ENCODE data around the gene ENTPD3. TPM values are rescaled to one million over a fixed set of nuclear protein-coding genes. Genes with fewer than 3 reads are reported as not detected.
"Not testable (repeated sequence)": the region's sequence is repeated elsewhere in the genome, so short reads cannot be mapped to it uniquely, and the experiment has no call there.

ENTPD3 gene
- total RNA-seq, 2 donors from 2014 or later = not detected

GRCh38 chr3:40437889-40438288 is 50.9 kb downstream of the ENTPD3 start:
- no peaks in the 10 kb centered on the region for H3K27me3 Mint-ChIP-seq
- no peaks in the 10 kb centered on the region for H3K4me1 Mint-ChIP-seq
- H3K27ac Mint-ChIP-seq = no peak overlapping the region
- H3K9me3 Mint-ChIP-seq = no peaks in the 10 kb centered on the region
- H3K4me3 Mint-ChIP-seq = no peak overlapping the region
- no peak for ATAC-seq (replicated peaks)
- H3K36me3 Mint-ChIP-seq (ENCODE audit: low read depth) = no peaks in the 10 kb centered on the region

- no peak overlapping the region for H3K27ac Mint-ChIP-seq
- no peaks in the 10 kb centered on the region for H3K4me1 Mint-ChIP-seq
- no peaks in the 10 kb centered on the region for H3K27me3 Mint-ChIP-seq
- peaks cover 14% of the 10 kb centered on the region for H3K36me3 Mint-ChIP-seq (ENCODE audit: low read depth)
- no peak overlapping the region for H3K4me3 Mint-ChIP-seq
- ATAC-seq (replicated peaks) = no peak
- no peaks in the 10 kb centered on the region for H3K9me3 Mint-ChIP-seq
These were observed 58.1 kb downstream of the ENTPD3 start for GRCh38 chr3:40445062-40445461.

GRCh38 chr3:40445880-40446279 is 58.9 kb downstream of the ENTPD3 start:
- H3K36me3 Mint-ChIP-seq (ENCODE audit: low read depth) = peaks cover 16% of the 10 kb centered on the region
- no peak for ATAC-seq (replicated peaks)
- H3K27me3 Mint-ChIP-seq = no peaks in the 10 kb centered on the region
- no peak overlapping the region for H3K4me3 Mint-ChIP-seq
- no peaks in the 10 kb centered on the region for H3K9me3 Mint-ChIP-seq
- H3K4me1 Mint-ChIP-seq = no peaks in the 10 kb centered on the region
- no peak overlapping the region for H3K27ac Mint-ChIP-seq

- Mint-ChIP-seq H3K36me3 (ENCODE audit: low read depth) (peaks cover 20% of the 10 kb centered on the region), H3K27ac (no peak overlapping the region), H3K9me3 (no peaks in the 10 kb centered on the region)
These were observed 63.5 kb downstream of the ENTPD3 start for GRCh38 chr3:40450438-40450837.

GRCh38 chr3:40451551-40451950 is 64.6 kb downstream of the ENTPD3 start:
- peaks cover 11% of the 10 kb centered on the region for H3K36me3 Mint-ChIP-seq (ENCODE audit: low read depth)
- no peaks in the 10 kb centered on the region for H3K27me3 Mint-ChIP-seq
- H3K27ac Mint-ChIP-seq = peak overlapping the region; percentile 92
- peaks cover 11% of the 10 kb centered on the region for H3K4me1 Mint-ChIP-seq
- ATAC-seq (replicated peaks) = no peak
- H3K4me3 Mint-ChIP-seq = peak overlapping the region; percentile 91
- H3K9me3 Mint-ChIP-seq = no peaks in the 10 kb centered on the region

More at GRCh38 chr3:40450438-40450837, 63.5 kb downstream of the ENTPD3 start:
- Mint-ChIP-seq H3K4me1 (peaks cover 6% of the 10 kb centered on the region), H3K4me3 (no peak overlapping the region), H3K27me3 (no peaks in the 10 kb centered on the region)
- ATAC-seq (replicated peaks) = no peak

- Mint-ChIP-seq H3K27me3 (no peaks in the 10 kb centered on the region), H3K4me1 (peaks cover 11% of the 10 kb centered on the region), H3K27ac (peak overlapping the region; percentile 92), H3K4me3 (peak overlapping the region; percentile 91), H3K36me3 (ENCODE audit: low read depth) (peaks cover 16% of the 10 kb centered on the region), H3K9me3 (no peaks in the 10 kb centered on the region)
- no peak for ATAC-seq (replicated peaks)
These were observed 65.1 kb downstream of the ENTPD3 start for GRCh38 chr3:40452057-40452456.

- Mint-ChIP-seq H3K36me3 (ENCODE audit: low read depth) (peaks cover 19% of the 10 kb centered on the region), H3K4me3 (peak overlapping the region; percentile 91), H3K4me1 (peaks cover 11% of the 10 kb centered on the region), H3K9me3 (no peaks in the 10 kb centered on the region), H3K27ac (peak overlapping the region; percentile 92), H3K27me3 (no peaks in the 10 kb centered on the region)
- no peak for ATAC-seq (replicated peaks)
These were observed 65.5 kb downstream of the ENTPD3 start for GRCh38 chr3:40452562-40452875.

- Mint-ChIP-seq H3K4me3 (peak overlapping the region; percentile 91), H3K9me3 (no peaks in the 10 kb centered on the region), H3K27ac (peak overlapping the region; percentile 92), H3K36me3 (ENCODE audit: low read depth) (peaks cover 22% of the 10 kb centered on the region), H3K4me1 (peaks cover 13% of the 10 kb centered on the region), H3K27me3 (no peaks in the 10 kb centered on the region)
- ATAC-seq (replicated peaks) = peak; percentile 94
These were observed 66.1 kb downstream of the ENTPD3 start for GRCh38 chr3:40452876-40453730.

GRCh38 chr3:40453933-40454332 is 66.9 kb downstream of the ENTPD3 start:
- no peaks in the 10 kb centered on the region for H3K27me3 Mint-ChIP-seq
- H3K4me1 Mint-ChIP-seq = peaks cover 18% of the 10 kb centered on the region
- no peak for ATAC-seq (replicated peaks)
- H3K9me3 Mint-ChIP-seq = no peaks in the 10 kb centered on the region
- H3K36me3 Mint-ChIP-seq (ENCODE audit: low read depth) = peaks cover 31% of the 10 kb centered on the region
- H3K4me3 Mint-ChIP-seq = peak overlapping the region; percentile 91
- peak overlapping the region; percentile 92 for H3K27ac Mint-ChIP-seq

- H3K27ac Mint-ChIP-seq = peak overlapping the region; percentile 92
- H3K27me3 Mint-ChIP-seq = no peaks in the 10 kb centered on the region
- H3K4me1 Mint-ChIP-seq = peaks cover 18% of the 10 kb centered on the region
- H3K36me3 Mint-ChIP-seq (ENCODE audit: low read depth) = peaks cover 44% of the 10 kb centered on the region
- H3K9me3 Mint-ChIP-seq = no peaks in the 10 kb centered on the region
- peak overlapping the region; percentile 91 for H3K4me3 Mint-ChIP-seq
- no peak for ATAC-seq (replicated peaks)
These were observed 68.3 kb downstream of the ENTPD3 start for GRCh38 chr3:40455328-40455727.

- Mint-ChIP-seq H3K27me3 (no peaks in the 10 kb centered on the region), H3K4me3 (peak overlapping the region; percentile 91), H3K4me1 (peaks cover 18% of the 10 kb centered on the region), H3K9me3 (no peaks in the 10 kb centered on the region), H3K36me3 (ENCODE audit: low read depth) (peaks cover 49% of the 10 kb centered on the region), H3K27ac (peak overlapping the region; percentile 92)
- ATAC-seq (replicated peaks) = no peak
These were observed 69.4 kb downstream of the ENTPD3 start for GRCh38 chr3:40456279-40456939.

- H3K27me3 Mint-ChIP-seq = no peaks in the 10 kb centered on the region
- peak; percentile 77 for ATAC-seq (replicated peaks)
- H3K4me1 Mint-ChIP-seq = peaks cover 16% of the 10 kb centered on the region
- no peaks in the 10 kb centered on the region for H3K9me3 Mint-ChIP-seq
- peak within 1 kb of the TSS; percentile 92 for H3K27ac Mint-ChIP-seq
- peaks cover 57% of the 10 kb centered on the region for H3K36me3 Mint-ChIP-seq (ENCODE audit: low read depth)
- H3K4me3 Mint-ChIP-seq = peak within 1 kb of the TSS; percentile 91
These were observed 70.2 kb downstream of the ENTPD3 start, which contains the start of gene RPL14 for GRCh38 chr3:40456940-40457823. RPL14 (plus strand) TSS chr3:40457339; CDS start chr3:40457472, 133 bp downstream.

GRCh38 chr3:40458473-40458872 is 71.5 kb downstream of the ENTPD3 start:
- peaks cover 13% of the 10 kb centered on the region for H3K4me1 Mint-ChIP-seq
- H3K27me3 Mint-ChIP-seq = no peaks in the 10 kb centered on the region
- H3K36me3 Mint-ChIP-seq (ENCODE audit: low read depth) = peaks cover 70% of the 10 kb centered on the region
- peak overlapping the region; percentile 91 for H3K4me3 Mint-ChIP-seq
- H3K9me3 Mint-ChIP-seq = no peaks in the 10 kb centered on the region
- ATAC-seq (replicated peaks) = no peak
- H3K27ac Mint-ChIP-seq = peak overlapping the region; percentile 92

GRCh38 chr3:40460481-40460880 is 73.5 kb downstream of the ENTPD3 start:
- ATAC-seq (replicated peaks); H3K27me3 Mint-ChIP-seq; H3K9me3 Mint-ChIP-seq: not testable (repeated sequence)
- Mint-ChIP-seq H3K4me3 (peak overlapping the region; percentile 91), H3K36me3 (ENCODE audit: low read depth) (peaks cover 90% of the 10 kb centered on the region), H3K4me1 (peaks cover 20% of the 10 kb centered on the region), H3K27ac (peak overlapping the region; percentile 59)

Measured in activated T-helper 17 cell treated with anti-CD3 and anti-CD28 coated beads, Interleukin-2, amount 50 U/mL, for 72 hours (primary cell).